Measurements from ENCODE around the gene RARB.
A peak's percentile ranks its signal among the peaks of the same experiment; 100 is the strongest.

RARB gene

DNA sequence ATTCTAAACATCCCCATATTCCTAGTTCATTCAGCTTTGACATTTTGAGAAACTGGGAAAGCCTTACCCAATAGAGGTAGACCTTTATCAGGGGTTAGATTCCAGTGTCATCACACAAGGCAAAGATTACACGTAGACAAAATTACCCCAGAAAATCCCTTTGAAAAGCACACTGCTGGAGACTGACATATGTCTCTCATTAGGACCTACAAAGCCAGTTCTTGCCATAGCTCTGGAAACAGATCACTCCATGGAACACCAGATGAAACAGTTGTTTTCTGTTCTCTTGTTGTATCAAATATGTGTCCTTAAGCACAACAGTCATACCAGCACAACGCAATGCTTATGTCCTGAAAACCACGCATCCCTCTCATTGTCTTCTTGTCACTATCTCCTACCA lies 44.7 kb downstream of the RARB start:
- no peak for DNase-seq (ENCODE audit: low read depth in 2 of 2)

DNA sequence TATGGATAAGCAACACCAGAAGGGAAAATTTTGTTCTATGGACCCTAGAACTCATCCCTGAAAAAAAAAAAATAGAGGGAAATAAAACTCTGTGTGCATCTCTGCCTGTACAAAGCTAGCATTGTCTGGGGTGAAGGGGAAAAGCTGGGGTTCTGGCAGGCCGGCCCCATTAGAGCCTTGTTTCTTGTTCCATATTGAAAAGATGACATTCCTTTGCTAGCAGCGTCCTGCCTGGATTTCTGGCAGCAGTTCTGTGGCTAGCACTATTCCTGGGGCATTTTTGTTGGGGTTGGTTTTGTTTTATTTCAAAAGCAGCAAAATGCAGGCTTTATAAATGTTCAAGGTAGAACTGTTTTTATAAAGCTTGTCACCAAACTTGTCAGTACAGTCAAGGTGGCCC lies 45.2 kb downstream of the RARB start:
- no peak for DNase-seq (ENCODE audit: low read depth in 2 of 2)

DNA sequence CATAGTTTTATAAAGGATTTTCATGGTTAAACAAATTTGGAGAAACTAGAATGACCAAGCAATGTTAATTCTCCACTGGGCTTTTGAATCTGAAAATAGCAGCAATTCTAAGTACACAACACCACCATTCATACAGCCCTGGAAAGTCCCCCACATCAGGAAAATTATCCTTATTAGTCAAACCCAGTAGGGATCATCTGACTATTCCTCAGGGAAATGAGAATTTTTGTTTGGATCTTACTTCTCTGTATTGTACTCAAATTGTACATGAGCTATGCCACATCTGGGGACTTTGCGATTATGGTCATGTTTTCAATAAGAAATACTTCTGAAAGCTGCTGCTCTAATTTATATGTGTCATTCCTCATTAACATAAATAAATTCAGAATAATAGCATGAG lies 46.0 kb downstream of the RARB start:
- DNase-seq (ENCODE audit: low read depth in 2 of 2) = no peak

DNA sequence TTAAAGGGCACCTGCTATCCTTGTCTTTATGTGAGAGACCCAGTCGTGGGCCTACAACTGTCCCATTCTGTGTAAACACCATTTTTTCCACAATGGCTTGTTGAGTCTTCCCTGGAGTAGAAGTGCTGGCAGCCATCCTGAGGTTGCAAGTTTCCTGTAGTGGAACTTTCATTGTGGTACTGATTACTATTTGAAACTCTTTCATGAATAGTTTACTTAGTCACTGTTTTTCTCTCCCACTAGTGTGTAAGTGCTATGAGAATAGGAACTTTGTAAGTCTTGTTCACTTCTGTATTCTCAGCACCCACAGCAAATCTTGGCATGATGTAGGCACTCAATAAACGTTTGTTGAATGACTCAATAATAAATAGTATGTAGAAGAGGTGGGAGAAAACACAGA lies 48.6 kb downstream of the RARB start:
- DNase-seq (ENCODE audit: low read depth in 2 of 2) = no peak

DNA sequence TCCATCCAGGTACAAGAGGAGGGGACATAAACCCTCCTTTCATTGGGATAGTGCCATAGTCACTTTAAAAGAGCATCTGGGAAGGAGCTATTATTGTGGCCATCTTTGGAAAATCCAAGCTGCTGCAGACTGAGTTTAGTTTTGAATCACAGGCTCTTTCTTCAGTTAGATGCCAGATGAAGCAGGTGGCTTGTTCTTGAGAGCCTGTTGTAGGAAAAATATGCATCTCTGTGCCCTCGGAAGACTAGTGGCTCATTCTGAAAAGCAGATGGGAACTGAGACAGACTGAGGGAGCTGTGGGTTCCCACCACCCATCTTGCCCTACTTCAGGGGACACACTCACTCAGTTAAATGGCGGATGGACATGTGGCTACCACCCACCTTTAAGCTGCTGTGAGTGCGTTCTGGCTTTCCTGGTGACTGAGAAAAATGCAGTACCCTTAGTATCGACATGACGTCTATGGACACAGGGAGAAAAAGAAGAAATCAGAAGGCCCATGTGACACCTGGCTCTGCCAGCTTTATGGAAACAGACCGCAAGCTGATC lies 50.2 kb downstream of the RARB start:
- no peak for DNase-seq (ENCODE audit: low read depth in 2 of 2)

DNA sequence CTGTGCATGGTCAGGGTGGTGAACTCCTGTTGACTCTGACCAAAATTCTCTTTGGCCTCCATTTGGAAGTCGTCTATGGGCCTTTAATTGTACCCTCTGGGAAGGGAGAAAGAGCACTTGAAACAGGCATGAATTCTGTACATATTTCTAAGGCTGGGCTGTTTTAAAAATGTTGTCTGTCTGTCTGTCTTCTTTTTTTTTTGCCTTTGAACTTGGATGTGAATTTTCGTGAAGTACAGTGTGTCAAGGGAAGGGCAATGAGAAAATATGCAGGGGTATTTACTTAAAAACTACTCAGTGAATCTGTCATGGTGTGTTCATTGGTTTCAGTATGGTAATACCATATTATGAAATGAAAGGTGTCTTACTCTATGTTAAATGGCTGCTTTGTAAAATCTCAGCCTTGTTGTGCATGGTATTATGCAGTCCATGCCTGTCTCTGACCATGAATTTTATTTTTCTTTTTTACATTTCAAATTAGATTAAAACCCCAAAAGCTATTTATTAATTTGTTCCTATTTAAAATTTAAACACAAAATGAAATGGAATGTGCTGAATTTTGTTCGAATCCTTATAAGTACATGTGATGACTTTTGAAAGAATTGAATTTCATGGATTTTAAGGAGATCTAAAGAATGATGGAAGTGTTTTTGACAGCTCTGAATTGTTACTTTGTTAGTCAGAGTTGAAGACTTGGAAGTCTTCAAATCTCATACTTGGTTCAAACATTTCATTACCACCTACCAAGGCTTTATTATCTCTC lies 51.1 kb downstream of the RARB start:
- no peak for DNase-seq (ENCODE audit: low read depth in 2 of 2)

DNA sequence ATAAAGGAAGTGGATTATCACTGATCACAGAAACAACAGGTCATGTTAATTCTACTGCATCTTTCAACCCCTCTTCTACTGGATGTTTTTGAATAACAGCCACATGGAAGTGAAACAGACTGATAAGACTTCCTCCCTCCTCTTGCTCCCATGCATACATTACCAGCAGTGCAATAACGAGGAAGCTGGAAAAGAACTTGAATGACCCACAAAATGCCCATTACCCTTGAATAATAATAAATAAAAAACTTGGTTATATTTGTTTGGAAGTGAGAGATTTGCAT lies 51.6 kb downstream of the RARB start:
- DNase-seq (ENCODE audit: low read depth in 2 of 2) = no peak

DNA sequence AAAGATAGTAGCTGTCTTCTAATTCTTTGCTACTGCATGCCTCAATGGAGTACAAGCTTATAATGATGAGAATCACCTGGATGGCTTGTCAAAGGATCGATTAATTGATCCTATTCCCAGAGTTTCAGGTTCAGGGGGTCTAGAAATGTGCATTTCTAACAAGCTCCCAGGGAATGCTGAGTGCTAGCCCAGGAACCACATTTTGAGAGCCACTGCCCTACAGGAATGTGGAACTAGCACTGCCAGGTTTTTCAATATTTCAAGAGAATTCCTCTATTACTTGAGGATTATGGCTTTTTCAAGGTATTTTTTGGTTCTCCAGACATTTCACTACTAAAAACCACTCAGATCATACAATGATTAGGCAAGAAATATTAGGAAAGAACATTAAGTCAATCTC lies 52.7 kb downstream of the RARB start:
- no peak for DNase-seq (ENCODE audit: low read depth in 2 of 2)

DNA sequence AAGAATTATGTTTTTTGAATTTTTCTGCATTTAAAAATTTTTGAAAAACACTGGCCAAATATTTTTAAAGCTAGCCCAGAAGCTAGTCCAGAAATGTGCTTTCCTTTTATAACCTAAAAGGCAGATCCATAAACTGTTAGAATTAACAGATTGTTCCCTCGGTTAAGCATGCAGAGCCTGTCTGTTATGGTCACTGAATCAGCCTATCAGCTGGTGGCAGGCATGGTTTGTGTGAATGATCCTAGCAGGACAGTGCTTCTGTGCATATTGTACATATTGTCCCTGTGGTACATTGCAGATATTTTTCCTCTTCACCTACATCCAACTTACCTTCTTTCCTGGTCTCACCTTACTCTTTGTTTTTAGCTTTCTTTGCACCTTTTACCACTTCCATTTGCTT lies 53.3 kb downstream of the RARB start:
- DNase-seq (ENCODE audit: low read depth in 2 of 2) = no peak

DNA sequence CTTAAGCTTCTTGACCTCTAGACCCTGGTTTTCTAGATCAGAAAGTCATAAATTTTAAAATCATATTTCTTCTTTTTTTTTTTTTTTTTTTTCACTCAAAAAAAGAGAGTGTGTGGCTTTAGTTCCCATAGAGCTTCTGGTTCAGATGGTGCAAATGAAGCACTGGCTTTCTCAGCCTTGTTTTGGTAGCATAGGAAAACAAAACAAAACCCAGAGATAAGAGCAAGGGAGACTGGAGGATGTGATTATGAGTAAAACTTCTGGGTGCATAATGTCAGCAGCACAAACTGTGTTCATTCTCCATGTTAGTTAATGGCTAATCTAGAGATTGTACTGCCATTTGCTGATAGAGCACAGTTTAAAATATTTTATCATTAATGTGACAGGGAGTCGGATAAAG lies 55.4 kb downstream of the RARB start:
- no peak for DNase-seq (ENCODE audit: low read depth in 2 of 2)

DNA sequence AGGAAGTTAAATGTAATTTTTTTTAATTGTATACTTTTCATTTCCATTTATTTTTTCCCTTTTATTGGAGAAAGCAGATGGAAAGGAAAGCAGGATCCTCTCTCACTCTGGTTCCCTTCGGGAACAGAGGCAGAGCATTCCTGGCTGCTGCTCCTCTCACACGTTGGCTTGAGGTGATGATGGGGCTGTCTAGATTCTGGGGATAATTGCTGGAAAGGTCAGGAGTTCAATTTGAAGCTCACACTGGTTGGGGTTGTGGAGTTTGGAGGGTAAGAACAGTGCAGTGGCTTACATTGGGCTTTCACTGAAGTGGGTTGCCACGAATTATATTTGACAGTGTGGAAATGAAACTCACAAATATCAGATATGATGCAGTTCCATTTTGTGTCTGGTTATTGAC lies 57.6 kb downstream of the RARB start:
- DNase-seq (ENCODE audit: low read depth in 2 of 2) = no peak

DNA sequence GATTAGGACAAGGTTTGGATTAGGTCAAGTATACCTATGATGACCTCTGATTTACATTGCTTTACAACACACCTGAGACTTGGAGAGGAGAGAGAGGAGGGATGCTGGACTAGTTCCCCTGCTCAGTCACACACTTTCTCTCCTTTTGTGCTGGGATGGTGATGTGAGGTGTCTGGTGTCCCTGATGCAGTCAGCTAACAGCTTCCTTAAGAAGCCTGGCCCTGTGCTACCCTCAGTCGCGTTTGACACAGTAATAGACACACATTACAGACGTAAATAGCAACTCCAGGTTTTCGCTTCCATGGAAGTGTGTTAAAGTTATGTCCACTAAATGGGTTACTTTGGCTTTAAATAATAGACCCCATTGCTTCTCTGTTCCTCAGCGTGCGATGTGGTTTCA lies 58.9 kb downstream of the RARB start:
- DNase-seq (ENCODE audit: low read depth in 2 of 2) = no peak

DNA sequence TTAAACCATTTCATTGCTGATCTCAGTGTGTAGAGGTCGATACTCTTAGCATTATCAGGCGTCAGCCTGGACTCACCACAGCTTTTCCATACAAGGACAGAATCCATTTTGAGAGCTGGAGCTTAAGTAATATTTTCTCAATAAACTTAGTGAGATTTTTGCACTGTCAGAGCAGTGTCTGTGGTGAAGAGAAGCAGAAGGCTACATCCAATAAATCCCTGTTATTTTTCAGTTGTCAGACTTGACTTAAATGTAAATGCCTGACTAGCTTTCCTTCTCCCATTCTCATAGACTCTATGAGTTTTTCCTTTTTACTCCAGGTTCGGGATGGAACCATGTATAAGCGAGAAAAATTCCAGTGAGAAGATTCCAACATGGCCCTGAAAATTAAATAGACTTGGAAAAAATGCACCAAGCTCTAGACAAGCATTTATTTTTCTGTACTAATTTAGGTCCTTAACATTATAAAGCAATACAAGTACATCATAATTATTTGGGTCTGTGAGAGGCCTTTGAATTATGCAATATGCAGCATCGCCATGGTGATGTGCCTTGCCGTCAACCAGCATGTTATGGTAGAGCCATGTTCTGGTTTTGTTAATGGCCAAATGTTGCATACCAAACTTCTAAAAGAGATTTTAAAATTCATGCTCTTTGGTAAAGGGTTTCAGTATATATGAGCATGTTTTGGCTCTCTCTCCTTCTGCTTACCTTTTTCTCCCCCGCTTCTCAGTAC lies 62.0 kb downstream of the RARB start:
- no peak for DNase-seq (ENCODE audit: low read depth in 2 of 2)

DNA sequence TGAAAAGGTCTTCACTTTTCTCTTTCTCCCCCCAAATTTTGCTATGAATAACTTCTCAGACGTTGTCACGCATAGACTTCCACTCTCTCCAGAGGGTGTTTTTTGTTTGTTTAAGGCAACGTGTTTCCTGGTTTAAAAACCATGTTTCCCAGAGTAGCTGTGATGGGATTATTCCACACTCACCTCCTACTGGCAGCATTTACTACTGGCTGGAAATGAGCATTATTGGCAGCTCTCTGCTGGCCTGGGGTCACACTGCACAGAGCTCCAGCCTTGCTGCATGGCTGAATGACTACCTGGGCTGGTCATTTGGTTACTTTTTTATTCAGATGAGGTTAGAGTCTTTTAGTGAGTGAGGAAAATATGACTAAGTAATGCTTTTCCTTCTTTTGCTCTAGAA lies 65.2 kb downstream of the RARB start:
- no peak for DNase-seq (ENCODE audit: low read depth in 2 of 2)

DNA sequence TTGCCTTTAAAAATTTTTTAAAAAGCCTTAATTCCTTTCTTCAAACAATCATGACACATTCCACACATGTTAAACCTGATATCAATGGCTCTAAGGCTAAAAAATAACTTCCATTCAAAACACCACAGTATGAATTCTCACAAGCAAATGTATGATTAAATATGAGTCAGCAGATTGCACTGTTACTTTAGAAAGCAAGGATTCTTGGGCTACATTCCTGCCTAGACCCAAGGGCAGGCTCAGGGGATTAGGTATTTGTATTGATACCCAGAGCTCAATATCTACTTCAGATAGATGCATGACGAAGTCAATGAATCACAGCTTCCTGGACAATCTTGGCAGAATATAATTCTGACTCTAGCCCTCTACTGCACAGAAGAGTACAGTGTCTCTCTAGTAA lies 65.7 kb downstream of the RARB start:
- peak; percentile 90 for DNase-seq (ENCODE audit: low read depth in 2 of 2)

DNA sequence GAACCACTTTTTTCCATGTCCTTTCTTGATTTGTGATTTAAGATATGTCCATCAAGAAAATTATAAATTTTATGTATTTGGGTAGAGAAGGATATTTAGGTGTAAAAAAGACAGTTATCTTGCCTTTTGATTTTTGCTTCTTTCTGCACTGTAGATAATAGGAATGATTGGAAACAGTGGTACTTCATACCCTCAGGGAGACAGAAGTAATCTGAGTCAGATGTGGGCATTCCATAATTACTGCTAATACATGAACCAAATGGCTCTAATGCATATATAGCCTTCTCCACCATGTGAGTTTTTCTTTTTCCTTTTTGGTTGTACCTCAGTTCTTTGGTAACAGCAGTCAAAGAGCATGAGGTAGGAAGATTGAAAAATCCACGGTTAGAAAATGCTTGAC lies 67.2 kb downstream of the RARB start:
- DNase-seq (ENCODE audit: low read depth in 2 of 2) = no peak

DNA sequence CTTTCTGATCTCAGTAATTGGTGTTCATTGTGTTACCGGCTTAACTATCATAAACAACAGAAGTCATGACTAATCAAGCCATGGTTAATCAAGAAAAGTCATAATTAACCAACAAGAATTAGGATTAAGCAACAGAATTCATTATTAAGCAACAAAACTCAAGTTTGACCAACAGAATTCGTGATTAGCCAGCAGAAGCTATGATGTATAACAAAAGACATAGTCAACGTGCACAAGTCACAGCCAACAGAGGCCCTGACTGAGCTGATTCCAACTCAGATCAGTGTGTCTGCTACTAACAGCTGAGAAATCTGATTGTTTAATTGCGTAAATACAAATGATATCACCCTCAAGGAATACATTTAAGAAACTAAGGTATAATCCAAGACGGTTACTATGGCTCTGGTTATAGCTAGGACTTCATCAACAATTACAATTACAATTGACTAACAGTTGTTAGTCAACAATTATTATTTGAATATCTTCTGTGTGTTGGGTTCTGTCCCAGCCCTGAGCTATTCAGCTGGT lies 67.7 kb downstream of the RARB start:
- no peak for DNase-seq (ENCODE audit: low read depth in 2 of 2)

DNA sequence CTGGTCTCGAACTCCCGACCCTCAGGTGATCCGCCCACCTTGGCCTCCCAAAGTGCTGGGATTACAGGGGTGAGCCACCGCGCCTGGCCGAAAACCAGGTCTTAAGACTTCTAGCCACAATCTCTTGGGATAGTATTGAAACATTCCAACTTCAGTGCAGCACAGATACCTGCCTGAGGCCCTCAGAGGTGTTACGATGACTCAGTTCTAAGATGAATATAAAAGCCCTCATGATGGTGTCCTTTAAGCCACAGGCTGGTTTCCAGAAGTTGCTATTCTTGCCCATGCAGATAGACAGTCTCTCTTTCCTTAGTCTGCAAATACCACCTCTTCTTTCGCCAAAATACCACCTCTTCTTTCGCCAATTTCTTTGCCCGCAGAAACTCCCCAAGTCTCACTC lies 69.0 kb downstream of the RARB start:
- DNase-seq (ENCODE audit: low read depth in 2 of 2) = no peak

DNA sequence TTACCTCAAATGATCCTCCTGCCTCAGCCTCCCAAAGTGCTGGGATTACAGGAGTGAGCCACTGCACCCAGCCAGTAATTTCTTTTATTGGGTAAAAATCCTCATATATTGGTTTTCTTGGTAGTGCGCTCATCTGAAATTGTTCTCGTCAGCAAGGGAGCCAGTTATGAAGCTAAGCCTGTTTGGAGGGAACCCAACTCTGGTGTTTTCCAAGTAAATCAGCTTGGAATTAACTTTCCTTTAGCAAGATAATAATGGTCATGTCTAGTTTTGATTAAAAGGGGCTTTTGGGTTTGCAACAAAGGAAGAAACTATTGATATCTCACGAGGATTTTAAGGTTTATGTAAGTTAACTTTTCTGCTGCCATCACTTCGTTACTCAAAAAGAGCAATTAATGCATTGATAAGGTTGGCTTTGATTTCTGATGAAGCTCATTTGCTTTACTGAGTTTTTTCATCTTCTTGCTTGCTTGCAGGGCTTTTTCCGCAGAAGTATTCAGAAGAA lies 72.7 kb downstream of the RARB start:
- no peak for DNase-seq (ENCODE audit: low read depth in 2 of 2)

DNA sequence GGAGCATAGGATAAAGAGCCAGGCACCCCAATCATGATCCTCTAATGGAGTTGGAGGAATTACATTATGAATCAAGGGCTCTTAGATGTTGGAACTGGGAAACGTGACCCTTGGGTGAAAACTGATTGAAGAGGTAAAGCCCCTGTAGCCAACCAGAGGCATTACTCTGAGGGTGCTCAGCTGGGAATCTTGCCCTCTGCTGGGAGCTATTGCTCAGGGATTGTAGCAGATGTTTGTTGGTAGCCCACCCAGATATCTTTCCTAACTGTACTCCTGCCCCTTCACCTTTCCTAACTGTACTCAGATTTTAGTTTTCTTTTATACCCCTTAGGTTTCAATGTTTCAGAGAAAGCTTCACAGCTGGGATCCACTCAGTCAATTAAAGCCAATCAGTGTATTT lies 74.2 kb downstream of the RARB start:
- DNase-seq (ENCODE audit: low read depth in 2 of 2) = no peak

DNA sequence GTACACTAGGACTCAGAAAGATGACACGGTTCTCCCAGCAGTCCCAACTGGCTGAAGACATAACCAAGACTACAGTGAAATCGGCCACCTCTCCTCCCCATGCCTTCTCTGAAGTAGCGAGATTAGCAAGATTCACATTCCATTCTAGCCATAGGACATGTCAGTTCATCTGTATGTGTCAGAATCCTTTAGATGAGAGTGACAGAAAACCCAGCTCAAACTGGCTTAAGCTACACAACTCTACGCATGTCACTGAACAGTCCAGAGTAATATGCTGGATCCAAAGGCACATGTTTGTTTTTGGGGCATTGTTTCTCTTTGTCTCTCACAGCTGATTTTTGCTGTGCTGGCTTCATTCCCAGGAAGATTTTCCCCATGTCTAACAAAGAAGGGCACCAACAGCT lies 75.8 kb downstream of the RARB start:
- DNase-seq (ENCODE audit: low read depth in 2 of 2) = no peak

DNA sequence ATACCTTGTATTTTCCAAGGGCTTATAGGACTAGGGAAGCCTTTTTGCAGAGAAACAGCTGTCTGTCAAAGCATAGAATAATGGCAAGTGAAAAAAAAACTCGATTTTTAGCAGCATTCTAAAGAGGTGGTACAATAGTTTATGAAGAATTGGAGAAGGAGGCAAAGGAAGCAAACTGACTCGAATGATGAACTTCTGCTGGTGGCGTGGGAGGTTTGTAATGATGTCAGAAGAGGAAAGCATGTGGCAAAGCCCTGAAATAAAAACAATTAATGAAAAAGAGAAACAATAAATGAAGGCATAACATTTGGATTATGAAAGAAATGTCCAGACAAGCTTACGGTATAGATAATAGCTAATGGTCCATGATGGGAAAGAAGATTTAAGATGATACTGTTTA lies 77.5 kb downstream of the RARB start:
- no peak for DNase-seq (ENCODE audit: low read depth in 2 of 2)

DNA sequence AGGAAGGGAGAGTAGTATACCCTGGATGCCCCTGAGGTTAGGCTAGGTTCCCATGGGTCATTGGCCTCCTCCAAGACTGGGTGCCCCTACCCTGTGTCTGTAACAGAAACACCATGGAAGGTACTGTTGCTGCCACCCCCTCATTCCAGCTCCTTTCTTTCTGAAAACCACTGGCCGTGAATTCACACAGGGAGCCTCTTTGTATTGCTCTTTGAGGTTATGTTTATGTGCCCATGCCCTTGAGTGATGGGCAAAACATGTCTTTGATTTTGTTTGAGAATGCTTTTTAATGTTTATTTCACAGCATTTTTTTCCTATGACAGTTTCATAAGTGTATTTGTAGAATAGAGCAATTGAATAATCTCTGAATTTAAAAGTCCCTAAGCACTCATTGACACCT lies 79.7 kb downstream of the RARB start:
- no peak for DNase-seq (ENCODE audit: low read depth in 2 of 2)
